ENCODE measurements around the gene HOXA9. TPM values are rescaled to one million over a fixed set of nuclear protein-coding genes. Genes with fewer than 3 reads are reported as not detected.

The HOXA9 gene
- polyA plus RNA-seq, 1 of the 3 experiments (the other 2 are of a cell fraction): not detected

DNA sequence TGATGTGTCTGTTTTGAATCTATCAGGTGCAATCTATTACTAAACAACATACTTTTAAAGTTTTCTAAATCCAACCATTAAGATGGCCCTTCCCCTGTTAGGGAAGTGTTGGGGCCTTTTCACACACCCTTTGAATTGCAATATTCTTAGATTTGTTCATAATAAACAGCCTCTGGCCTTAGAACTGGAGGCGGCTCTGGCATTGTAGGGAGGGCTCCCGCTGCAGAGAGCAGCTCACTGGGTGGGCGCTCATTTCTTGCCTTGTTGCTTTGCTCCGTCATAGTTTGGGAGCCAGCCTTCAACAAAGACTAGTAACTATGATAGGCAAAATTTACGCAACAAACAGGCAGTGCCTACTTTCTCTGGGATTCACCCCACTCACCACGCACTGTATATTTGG, 13.0 kb upstream of the HOXA9 start:
- Histone ChIP-seq H4K20me1 (ENCODE audit: insufficient read depth) (no peaks in the 10 kb centered on the region), H3K79me2 (ENCODE audit: insufficient read depth) (no peaks in the 10 kb centered on the region), H3K4me2 (no peak overlapping the region), H3K9me3 (no peaks in the 10 kb centered on the region), H2AFZ (ENCODE audit: low read depth) (no peak overlapping the region), H3K36me3 (replicated peaks in 1 of 2; ENCODE audit: control insufficient read depth in 1 of 2, insufficient read depth in 2 of 2, low read length in 1 of 2) (no peaks in the 10 kb centered on the region), H3K4me3 (ENCODE audit: low read depth in 2 of 2, low read length in 1 of 2) (no peak overlapping the region), H3K9ac (no peak overlapping the region), H3K27me3 (ENCODE audit: insufficient read depth) (peaks cover 97% of the 10 kb centered on the region), H3K4me1 (ENCODE audit: control insufficient read depth in 1 of 2, insufficient read depth in 2 of 2, low read depth in 1 of 2, low read length in 1 of 2) (peaks cover 0 to 3% of the 10 kb centered on the region in 2 experiments; a peak in 1 of 4 replicates), H3K9me2 (no peaks in the 10 kb centered on the region), H3K27ac (ENCODE audit: low read depth in 2 of 2, low read length in 1 of 2) (no peak overlapping the region), H3F3A (replicated peaks; ENCODE audit: insufficient read depth) (no peaks in the 10 kb centered on the region)
- DNase-seq: no peak
- ChIA-PET POLR2A (no interaction called here), CTCF (interaction anchor here (1.1 to 12.3 kb wide), 18 partner anchors 12 to 1286 kb away, joined by 3 to 205 read pairs (median 12); partner anchors contain the start of genes HOXA11, HOXA13, HOXA5 and HOXA7)
- TF ChIP-seq NFIC (IDR thresholded peaks at IDR 0.05; ENCODE audit: borderline replicate concordance): no peak
- TF ChIP-seq TAF1 (IDR thresholded peaks at IDR 0.05; ENCODE audit: borderline replicate concordance, low read depth, low read length): no peak
- TF ChIP-seq TEAD4 (IDR thresholded peaks at IDR 0.05; ENCODE audit: borderline replicate concordance, insufficient read depth): no peak
- no peak for TF ChIP-seq CHD2 (IDR thresholded peaks at IDR 0.05; ENCODE audit: low read length, partially characterized antibody)
- TF ChIP-seq, protein P1, sequence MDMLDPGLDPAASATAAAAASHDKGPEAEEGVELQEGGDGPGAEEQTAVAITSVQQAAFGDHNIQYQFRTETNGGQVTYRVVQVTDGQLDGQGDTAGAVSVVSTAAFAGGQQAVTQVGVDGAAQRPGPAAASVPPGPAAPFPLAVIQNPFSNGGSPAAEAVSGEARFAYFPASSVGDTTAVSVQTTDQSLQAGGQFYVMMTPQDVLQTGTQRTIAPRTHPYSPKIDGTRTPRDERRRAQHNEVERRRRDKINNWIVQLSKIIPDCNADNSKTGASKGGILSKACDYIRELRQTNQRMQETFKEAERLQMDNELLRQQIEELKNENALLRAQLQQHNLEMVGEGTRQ (IDR thresholded peaks at IDR 0.05; ENCODE audit: borderline replicate concordance, low read depth, low read length): no peak
- TF ChIP-seq FOXJ3 (CRISPR knock-in tag; IDR thresholded peaks at IDR 0.05): no peak
- TF ChIP-seq, protein P2, sequence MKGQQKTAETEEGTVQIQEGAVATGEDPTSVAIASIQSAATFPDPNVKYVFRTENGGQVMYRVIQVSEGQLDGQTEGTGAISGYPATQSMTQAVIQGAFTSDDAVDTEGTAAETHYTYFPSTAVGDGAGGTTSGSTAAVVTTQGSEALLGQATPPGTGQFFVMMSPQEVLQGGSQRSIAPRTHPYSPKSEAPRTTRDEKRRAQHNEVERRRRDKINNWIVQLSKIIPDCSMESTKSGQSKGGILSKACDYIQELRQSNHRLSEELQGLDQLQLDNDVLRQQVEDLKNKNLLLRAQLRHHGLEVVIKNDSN (IDR thresholded peaks at IDR 0.05; ENCODE audit: borderline replicate concordance, low read depth): no peak
- TF ChIP-seq, protein P3, sequence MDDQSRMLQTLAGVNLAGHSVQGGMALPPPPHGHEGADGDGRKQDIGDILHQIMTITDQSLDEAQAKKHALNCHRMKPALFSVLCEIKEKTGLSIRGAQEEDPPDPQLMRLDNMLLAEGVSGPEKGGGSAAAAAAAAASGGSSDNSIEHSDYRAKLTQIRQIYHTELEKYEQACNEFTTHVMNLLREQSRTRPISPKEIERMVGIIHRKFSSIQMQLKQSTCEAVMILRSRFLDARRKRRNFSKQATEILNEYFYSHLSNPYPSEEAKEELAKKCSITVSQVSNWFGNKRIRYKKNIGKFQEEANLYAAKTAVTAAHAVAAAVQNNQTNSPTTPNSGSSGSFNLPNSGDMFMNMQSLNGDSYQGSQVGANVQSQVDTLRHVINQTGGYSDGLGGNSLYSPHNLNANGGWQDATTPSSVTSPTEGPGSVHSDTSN (IDR thresholded peaks at IDR 0.05): no peak
- 47% methylated on average over 6 of the region's 6 CpGs for WGBS (ENCODE audit: low lambda C conversion rate)

DNA sequence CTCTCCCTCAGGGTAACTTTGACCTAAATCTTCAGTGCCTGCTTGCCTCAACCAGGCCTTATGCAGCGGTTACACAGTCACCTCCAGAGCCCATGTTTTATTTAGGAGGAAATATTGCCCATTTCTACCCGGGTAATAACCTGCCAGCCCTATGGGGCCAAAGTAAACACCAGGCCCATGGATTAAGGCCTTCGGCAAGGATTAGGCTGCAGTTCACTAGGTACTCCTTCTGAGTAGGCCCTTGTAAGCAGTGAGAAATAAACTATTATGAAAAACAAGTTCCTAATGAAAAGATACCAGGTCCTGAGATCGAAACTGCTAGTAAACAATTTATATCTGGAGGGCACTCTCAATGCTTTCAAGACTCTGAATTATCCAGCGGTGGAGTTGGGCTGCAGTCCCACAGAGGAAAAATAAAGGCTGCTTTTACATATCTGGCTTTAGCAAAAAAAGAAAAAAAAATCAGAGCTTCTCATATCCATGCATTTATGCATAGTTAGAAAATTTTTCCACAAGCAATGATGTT, 12.5 kb upstream of the HOXA9 start:
- H3K27ac ChIP-seq (ENCODE audit: low read depth in 2 of 2, low read length in 1 of 2): no peak overlapping the region
- H3K9me3 ChIP-seq: no peaks in the 10 kb centered on the region
- no peak overlapping the region for H3K4me2 ChIP-seq
- DNase-seq: no peak
- H2AFZ ChIP-seq (ENCODE audit: low read depth): no peak overlapping the region
- CTCF ChIA-PET: interaction anchor here (1.0 to 12.3 kb wide), 9 partner anchors 12 to 498 kb away, joined by 3 to 205 read pairs (median 23); partner anchors contain the start of genes HOXA11, HOXA5 and HOXA9
- H3K4me3 ChIP-seq (ENCODE audit: low read depth in 2 of 2, low read length in 1 of 2): no peak overlapping the region
- no peaks in the 10 kb centered on the region for H3K9me2 ChIP-seq
- H3K9ac ChIP-seq: no peak overlapping the region
- peaks cover 97% of the 10 kb centered on the region for H3K27me3 ChIP-seq (ENCODE audit: insufficient read depth)
- peaks cover 0 to 4% of the 10 kb centered on the region in 2 experiments; a peak in 1 of 4 replicates for H3K4me1 ChIP-seq (ENCODE audit: control insufficient read depth in 1 of 2, insufficient read depth in 2 of 2, low read depth in 1 of 2, low read length in 1 of 2)
- WGBS (ENCODE audit: low lambda C conversion rate): 44% methylated on average over 5 of the region's 5 CpGs
- H3K79me2 ChIP-seq (ENCODE audit: insufficient read depth): no peaks in the 10 kb centered on the region
- no peaks in the 10 kb centered on the region for H4K20me1 ChIP-seq (ENCODE audit: insufficient read depth)
- no peaks in the 10 kb centered on the region for H3F3A ChIP-seq (replicated peaks; ENCODE audit: insufficient read depth)
- H3K36me3 ChIP-seq (replicated peaks in 1 of 2; ENCODE audit: control insufficient read depth in 1 of 2, insufficient read depth in 2 of 2, low read length in 1 of 2): no peaks in the 10 kb centered on the region
- POLR2A ChIA-PET: no interaction called here
- no peak for TF ChIP-seq FOXJ3 (CRISPR knock-in tag; IDR thresholded peaks at IDR 0.05)
- no peak for TF ChIP-seq NRF1 (IDR thresholded peaks at IDR 0.05; ENCODE audit: low read depth, low read length)
- TF ChIP-seq TEAD4 (IDR thresholded peaks at IDR 0.05; ENCODE audit: borderline replicate concordance, insufficient read depth): no peak
- TF ChIP-seq MXI1 (IDR thresholded peaks at IDR 0.05; ENCODE audit: low read depth, low read length): no peak
- no peak for TF ChIP-seq GABPA (IDR thresholded peaks at IDR 0.05; ENCODE audit: low read depth)
- TF ChIP-seq RAD21 (IDR thresholded peaks at IDR 0.05; ENCODE audit: low read length): no peak
- no peak for TF ChIP-seq TCF12 (IDR thresholded peaks at IDR 0.05)
- TF ChIP-seq, protein P4, sequence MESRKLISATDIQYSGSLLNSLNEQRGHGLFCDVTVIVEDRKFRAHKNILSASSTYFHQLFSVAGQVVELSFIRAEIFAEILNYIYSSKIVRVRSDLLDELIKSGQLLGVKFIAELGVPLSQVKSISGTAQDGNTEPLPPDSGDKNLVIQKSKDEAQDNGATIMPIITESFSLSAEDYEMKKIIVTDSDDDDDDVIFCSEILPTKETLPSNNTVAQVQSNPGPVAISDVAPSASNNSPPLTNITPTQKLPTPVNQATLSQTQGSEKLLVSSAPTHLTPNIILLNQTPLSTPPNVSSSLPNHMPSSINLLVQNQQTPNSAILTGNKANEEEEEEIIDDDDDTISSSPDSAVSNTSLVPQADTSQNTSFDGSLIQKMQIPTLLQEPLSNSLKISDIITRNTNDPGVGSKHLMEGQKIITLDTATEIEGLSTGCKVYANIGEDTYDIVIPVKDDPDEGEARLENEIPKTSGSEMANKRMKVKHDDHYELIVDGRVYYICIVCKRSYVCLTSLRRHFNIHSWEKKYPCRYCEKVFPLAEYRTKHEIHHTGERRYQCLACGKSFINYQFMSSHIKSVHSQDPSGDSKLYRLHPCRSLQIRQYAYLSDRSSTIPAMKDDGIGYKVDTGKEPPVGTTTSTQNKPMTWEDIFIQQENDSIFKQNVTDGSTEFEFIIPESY (IDR thresholded peaks at IDR 0.05; ENCODE audit: borderline replicate concordance, low read depth): no peak
- TF ChIP-seq RCOR1 (IDR thresholded peaks at IDR 0.05; ENCODE audit: low read length): no peak
- TF ChIP-seq, protein P2 (IDR thresholded peaks at IDR 0.05; ENCODE audit: borderline replicate concordance, low read depth): no peak
- TF ChIP-seq GATA2 (CRISPR knock-in tag; IDR thresholded peaks at IDR 0.05): no peak
- TF ChIP-seq SIN3A (IDR thresholded peaks at IDR 0.05; ENCODE audit: borderline replicate concordance, low read depth, low read length): no peak
- no peak for TF ChIP-seq FOXM1 (IDR thresholded peaks at IDR 0.05; ENCODE audit: low read depth)
- no peak for TF ChIP-seq MEF2A (IDR thresholded peaks at IDR 0.05; ENCODE audit: borderline replicate concordance, low read depth)
- TF ChIP-seq, protein P5, sequence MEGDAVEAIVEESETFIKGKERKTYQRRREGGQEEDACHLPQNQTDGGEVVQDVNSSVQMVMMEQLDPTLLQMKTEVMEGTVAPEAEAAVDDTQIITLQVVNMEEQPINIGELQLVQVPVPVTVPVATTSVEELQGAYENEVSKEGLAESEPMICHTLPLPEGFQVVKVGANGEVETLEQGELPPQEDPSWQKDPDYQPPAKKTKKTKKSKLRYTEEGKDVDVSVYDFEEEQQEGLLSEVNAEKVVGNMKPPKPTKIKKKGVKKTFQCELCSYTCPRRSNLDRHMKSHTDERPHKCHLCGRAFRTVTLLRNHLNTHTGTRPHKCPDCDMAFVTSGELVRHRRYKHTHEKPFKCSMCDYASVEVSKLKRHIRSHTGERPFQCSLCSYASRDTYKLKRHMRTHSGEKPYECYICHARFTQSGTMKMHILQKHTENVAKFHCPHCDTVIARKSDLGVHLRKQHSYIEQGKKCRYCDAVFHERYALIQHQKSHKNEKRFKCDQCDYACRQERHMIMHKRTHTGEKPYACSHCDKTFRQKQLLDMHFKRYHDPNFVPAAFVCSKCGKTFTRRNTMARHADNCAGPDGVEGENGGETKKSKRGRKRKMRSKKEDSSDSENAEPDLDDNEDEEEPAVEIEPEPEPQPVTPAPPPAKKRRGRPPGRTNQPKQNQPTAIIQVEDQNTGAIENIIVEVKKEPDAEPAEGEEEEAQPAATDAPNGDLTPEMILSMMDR (IDR thresholded peaks at IDR 0.05): no peak
